ENCODE measurements around the gene BMP8A. TPM values are rescaled to one million over a fixed set of nuclear protein-coding genes. Genes with fewer than 3 reads are reported as not detected.
"Not testable (repeated sequence)": the region's sequence is repeated elsewhere in the genome, so short reads cannot be mapped to it uniquely, and the experiment has no call there.

The BMP8A gene
- total RNA-seq, 1 experiment from 2014 or later, result 0.05 TPM

DNA sequence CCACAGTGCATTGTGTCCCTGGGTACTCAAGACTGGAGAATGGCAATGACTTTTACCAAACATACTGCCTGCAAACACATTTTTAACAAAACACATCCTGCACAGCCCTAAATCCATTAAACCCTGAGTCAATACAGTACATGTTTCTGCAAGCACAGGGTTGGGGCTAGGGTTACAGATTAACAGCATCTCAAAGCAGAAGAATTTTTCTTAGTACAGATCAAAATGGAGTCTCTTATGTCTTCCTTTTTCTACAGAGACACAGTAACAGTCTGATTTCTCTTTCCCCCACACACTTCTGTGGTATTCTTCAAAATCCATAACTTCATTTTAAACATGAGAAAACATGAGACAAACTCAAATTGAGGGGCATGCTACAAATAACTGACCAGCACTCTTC, 13.9 kb downstream of the BMP8A start:
- no peak for DNase-seq (ENCODE audit: low spot score)

DNA sequence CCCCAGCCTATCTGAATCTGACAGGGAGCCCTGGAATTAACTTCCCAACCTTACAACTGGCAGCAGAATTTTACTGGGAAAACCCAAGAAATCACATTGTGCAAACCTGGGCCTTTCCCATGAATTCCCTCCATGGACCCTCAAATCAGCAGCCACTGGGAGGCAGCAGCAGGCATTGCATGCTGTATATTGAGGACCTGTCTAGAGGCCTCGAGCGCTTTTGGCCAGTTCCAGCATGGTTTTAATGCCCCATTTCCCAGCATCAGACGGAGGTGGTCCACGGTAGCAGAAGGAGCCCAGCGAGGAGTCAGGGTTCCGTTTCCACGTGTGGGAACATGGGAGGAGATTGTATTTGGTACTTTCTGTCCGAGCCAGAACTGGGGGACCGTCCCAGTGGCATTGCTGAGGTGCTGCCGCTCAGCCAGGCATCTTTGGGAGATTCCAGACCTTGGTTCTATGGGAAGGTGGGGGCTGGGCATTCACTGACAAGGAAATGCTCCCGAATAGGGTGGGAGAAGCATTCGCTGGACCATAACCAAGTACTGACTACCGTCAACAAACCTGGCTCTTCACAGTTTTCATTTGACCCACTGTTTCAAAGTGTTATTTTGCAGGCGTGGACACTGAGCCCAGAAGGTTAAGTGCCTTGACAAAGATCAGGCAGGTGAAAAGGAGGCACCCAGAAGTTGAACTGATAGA, 15.9 kb downstream of the BMP8A start:
- no peak for DNase-seq (ENCODE audit: low spot score)

DNA sequence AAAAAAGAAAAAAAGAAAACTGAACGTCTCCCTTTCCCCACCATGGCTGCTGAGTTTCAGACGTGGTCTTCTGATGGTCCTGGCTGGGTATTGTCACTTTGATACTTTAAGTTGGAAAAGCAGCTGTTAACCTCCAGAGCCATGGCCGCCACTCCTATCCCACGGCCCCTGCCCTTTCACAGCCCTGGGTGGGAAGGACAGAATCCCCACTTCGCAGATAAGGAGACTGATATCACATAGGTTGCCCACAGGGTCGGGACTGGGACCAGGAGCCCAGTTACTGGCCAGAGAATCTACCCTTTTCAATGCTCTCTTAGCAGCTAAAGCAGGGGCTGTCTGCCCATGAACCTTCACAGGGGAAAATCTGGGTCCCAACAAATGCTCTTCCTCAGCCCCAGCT, 16.8 kb downstream of the BMP8A start:
- DNase-seq (ENCODE audit: low spot score), result no peak

DNA sequence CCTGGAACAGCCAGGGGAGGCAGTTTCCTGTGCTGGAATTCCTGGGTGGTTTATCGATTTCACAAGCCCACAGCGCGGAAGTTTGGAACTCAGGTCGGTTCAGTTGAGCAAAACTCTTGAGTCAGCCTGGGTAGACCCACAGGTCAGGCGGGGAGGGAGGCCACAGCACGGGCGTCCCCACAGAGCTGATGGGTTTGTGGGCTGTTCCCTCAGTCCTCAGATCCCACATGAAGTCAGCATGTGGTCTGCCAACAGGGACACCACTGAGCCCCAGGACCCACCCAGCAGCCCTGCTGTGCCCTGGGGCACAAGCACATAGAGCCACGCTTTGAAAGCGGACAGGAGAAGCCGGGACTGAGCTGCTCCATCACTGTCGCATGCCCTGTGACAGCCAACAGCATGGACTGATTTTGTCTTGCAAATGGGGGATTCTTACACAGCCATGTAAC, 17.4 kb downstream of the BMP8A start:
- no peak for DNase-seq (ENCODE audit: low spot score)

DNA sequence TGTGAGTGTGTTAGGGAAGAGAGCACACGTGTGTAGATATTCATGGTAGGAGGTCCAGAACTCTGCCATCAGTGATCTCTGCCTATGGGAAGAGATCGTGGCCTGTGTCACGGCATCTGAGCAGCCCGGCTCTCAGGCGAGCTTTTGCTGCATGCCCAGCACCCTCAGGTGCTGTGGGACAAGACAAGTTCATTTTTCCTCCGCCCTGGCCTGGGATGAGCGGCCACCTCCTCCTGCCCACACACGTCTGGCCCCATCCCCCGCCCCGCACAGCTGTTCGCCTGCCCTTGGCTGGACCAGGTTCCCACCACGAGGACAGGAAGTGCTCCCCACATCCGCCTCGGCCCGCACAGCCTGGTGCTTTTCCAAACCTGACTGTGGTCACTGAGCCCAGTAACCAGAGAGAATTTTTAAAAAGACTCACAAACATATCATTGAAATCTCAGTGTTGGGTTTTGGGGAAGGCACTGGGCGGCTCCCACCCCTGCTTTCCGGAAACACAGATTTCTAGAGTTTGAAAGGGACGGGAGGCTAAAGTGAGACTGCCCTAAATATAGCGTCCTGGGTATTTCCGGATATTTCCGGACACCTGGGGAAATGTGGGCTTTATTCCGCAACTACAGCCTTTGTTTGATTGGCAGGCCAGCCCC, 18.0 kb downstream of the BMP8A start:
- no peak for DNase-seq (ENCODE audit: low spot score)

DNA sequence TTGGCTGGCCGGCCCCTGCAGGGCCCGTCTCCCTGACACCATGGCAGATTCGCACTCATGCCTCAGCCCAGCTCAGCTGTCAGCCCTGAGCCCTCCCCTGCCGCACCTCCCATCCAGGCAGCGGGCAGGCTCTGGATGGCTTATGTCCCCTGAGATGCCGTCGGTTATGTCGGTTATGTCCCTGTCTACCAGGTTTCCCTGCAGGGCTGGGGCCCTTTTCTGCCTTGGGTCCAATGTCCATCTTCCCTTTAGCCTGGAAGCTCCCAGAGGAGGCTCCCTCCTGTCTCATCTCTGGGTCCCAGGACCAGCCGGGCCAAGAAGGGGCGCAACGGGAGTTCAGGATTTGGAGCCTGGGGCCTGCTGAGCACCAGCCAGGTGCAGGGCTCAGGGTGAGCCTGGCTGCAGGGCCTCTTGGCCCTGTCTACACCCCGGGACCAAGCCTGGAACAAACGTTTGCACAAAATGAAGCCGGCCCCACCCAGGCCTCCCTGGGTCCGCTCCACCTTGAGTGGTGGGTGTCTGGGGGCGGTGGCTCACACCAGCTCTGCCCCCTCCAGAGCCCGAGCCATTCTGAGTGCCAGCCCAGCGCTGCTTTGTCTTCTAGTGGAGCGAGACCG, 19.2 kb downstream of the BMP8A start:
- not testable (repeated sequence) for DNase-seq (ENCODE audit: low spot score)

DNA sequence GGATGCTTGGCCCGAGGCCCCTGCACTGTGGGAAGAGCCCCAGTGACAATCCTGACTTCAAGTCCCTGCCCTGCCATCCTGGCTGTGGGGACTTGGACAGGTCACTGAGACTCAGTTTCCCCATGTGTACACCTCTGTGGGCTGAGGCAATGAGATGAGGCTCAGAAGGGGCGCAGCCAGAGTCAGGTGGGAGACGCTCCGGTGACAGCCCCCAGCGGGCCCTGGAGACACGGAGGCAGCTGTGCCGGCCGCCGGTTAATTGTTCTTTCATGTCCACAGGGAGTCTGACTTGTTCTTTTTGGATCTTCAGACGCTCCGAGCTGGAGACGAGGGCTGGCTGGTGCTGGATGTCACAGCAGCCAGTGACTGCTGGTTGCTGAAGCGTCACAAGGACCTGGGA, 20.0 kb downstream of the BMP8A start:
- not testable (repeated sequence) for DNase-seq (ENCODE audit: low spot score)

DNA sequence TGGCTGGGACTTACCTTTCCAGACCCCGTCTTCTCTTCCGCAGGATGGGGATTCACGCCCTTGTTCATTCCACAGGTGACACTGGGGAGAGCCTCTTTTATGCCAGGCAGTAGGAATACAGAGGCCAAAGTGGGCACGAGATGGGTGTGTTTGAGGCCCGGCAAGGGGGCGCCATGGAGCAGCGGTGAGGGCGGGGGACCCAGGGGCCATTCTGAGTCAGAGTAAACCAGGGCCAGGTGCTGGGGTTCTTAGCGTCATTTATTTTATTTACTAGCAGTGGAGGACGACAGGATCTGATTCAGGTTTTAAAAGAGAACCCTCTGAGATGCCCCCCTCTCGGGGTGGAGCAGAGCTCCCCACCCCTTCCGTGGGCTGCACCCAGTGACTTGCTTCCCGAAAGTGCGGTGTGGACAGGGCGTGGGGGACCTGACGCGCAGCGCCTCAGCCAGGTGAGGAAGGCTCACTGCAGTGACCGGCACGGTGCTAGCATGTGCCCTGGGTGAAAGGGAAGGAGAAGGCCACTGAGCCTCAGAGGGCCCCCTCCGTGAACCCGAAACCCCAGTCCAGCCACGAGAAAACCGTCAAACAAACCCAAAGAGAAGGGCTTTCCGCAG, 20.9 kb downstream of the BMP8A start:
- DNase-seq (ENCODE audit: low spot score), result not testable (repeated sequence)

DNA sequence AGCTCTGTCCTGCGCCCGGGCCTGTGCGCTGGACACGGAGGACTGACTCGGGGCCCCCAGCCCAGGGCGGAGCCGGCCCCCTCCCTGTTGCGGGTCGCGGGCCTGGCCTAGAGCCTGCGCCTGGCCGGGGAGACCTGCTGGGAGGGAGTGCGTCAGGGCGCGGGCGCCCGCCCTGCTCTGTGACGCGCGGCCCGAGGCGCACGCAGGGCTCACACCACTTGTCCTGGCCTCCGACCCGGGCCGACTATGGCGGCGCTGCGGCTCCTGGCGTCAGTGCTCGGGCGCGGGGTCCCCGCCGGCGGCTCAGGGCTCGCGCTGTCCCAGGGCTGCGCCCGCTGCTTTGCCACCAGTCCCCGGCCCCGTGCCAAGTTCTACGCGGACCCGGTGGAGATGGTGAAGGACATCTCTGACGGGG, 23.3 kb downstream of the BMP8A start:
- not testable (repeated sequence) for DNase-seq (ENCODE audit: low spot score)

DNA sequence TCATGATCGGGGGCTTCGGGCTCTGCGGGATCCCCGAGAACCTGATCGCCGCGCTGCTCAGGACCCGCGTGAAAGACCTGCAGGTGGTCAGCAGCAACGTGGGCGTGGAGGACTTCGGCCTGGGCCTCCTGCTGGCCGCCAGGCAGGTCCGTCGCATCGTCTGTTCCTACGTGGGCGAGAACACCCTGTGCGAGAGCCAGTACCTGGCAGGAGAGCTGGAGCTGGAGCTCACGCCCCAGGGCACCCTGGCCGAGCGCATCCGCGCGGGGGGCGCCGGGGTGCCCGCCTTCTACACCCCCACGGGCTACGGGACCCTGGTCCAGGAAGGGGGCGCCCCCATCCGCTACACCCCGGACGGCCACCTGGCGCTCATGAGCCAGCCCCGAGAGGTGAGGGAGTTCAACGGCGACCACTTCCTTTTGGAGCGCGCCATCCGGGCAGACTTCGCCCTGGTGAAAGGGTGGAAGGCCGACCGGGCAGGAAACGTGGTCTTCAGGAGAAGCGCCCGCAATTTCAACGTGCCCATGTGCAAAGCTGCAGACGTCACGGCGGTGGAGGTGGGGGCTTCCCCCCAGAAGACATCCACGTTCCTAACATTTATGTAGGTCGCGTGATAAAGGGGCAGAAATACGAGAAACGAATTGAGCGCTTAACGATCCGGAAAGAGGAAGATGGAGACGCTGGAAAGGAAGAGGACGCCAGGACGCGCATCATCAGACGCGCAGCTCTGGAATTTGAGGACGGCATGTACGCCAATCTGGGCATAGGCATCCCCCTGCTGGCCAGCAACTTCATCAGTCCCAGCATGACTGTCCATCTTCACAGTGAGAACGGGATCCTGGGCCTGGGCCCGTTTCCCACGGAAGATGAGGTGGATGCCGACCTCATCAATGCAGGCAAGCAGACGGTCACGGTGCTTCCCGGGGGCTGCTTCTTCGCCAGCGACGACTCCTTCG, 24.0 kb downstream of the BMP8A start:
- not testable (repeated sequence) for DNase-seq (ENCODE audit: low spot score)

DNA sequence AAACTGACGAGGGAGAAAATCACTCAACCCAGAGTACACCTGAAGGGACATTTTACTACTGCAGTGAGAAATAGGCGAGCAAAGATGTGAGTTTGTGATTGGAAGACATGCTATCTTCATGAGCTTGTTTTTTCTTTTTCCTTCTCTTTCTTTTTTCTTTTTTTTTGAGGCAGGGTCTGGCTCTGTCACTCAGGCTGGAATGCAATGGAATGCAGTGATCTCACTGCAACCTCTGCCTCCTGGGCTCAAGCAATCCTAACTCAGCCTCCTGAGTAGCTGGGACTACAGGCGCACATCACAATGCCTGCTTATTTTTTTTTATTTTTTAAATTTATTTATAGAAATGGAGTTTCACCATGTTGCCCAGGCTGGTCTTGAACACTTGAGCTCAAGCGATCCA, 25.4 kb downstream of the BMP8A start:
- not testable (repeated sequence) for DNase-seq (ENCODE audit: low spot score)

DNA sequence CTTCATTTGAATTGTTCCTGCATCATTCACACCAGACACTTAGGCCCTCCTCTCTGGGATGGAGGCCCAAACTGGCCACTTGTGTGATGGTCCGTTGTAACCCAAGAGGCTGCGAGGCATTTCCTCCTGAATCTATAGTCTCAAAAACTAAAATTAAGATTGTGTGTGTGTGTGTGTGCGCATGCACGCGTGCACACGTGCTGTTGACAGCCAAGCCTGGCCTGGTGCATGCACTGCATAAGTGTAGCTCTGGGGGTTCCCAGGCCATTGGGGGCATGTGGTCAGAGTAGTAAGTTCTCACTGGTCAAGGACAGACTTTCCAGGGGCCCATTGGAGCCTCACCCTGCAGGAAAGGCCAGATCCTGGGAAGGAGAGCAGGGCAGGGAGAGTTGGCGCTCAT, 26.5 kb downstream of the BMP8A start:
- not testable (repeated sequence) for DNase-seq (ENCODE audit: low spot score)

DNA sequence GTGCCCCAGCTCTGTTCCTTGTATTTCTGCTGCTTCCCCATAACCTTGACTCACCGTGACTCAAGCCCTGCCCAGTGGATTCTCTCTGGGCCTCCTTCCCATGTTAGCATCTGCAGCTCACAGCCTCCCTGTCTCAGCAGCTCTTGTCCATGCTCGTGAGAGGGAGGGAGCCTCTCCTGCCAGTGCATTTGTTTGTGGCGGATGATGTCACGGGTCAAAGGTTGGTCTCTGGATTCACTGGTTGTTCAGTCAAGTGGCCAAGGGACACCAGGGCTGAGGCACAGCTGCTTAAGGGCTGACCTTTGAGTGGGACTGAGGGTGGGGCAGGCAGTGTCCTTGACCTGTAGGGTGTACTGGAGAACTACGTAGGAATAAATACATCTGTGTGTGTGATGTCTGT, 27.9 kb downstream of the BMP8A start:
- DNase-seq (ENCODE audit: low spot score), result not testable (repeated sequence)

DNA sequence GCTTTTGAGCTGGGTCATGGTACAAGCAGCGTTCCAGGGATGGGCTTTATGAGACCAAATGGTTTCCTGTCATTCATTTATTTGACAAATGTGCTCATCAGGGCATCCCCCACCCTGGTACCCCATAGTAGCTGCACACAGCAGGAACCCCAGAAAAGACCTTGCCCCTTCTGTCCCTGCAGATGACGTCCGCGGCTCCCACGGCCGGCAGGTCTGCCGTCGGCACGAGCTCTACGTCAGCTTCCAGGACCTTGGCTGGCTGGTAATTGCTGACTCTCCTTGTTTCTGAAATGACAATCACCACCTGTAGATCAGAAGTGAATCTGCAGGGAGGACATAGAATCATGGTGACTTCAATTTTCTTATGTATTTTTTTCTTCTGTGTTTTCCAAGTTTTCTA, 30.8 kb downstream of the BMP8A start:
- DNase-seq (ENCODE audit: low spot score), result not testable (repeated sequence)

DNA sequence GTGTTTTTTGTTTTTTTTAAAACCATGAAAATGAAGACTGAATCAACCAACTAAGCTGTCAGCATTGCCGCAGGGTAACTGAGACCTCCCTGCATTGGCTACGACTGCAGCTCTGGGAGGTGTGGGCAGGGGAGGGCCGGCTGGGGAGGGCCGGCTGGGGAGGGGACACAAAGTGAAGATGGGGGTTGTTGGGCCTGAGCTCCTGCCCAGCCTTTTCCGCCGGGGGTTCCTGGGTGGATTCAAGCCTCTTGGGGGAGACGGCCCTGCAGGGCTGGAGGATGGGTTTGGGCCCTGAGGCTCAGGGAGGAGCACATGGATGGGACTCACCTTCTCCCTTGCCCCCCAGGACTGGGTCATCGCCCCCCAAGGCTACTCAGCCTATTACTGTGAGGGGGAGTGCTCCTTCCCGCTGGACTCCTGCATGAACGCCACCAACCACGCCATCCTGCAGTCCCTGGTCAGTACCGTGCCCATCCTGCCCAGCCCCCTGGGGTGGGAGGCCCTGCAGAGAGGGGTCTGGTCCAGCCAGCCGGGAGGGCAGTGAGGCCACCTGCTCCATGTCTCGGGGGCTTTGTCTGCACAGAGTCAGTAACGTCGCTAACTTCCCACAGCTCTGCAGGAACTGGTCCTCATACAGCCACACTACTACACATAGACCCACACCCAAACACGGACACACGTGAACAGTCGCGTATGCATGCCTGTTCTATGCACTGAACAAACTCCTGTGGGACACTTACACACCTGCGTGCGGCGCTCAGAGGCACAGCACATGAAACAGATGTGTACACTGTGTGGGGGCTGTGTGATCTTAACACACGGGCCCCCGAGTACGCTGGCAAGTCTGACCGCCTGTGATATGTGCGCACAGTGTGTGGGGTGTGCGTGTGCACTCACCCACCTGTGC, 31.5 kb downstream of the BMP8A start:
- no peak for DNase-seq (ENCODE audit: low spot score)

DNA sequence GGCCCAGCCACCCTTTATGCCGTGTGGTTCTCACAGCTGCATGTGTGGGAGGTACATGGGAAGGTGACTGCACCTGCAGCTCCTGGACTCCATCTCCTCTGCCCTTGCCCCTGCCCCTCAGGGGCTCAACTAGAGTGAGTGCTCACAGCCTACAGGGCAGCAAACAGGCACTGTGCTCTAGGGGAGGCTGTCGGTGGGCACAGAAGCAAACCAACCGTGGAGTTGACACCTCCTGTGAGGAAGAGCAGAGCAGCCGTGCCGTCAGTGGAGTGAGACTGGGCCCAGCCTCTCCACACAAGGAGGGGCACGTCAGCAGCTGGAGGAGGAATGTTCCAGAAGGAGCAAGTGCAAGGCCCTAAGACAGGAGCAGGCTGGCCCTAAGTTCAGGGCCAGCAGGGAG, 32.7 kb downstream of the BMP8A start:
- DNase-seq (ENCODE audit: low spot score), result no peak

DNA sequence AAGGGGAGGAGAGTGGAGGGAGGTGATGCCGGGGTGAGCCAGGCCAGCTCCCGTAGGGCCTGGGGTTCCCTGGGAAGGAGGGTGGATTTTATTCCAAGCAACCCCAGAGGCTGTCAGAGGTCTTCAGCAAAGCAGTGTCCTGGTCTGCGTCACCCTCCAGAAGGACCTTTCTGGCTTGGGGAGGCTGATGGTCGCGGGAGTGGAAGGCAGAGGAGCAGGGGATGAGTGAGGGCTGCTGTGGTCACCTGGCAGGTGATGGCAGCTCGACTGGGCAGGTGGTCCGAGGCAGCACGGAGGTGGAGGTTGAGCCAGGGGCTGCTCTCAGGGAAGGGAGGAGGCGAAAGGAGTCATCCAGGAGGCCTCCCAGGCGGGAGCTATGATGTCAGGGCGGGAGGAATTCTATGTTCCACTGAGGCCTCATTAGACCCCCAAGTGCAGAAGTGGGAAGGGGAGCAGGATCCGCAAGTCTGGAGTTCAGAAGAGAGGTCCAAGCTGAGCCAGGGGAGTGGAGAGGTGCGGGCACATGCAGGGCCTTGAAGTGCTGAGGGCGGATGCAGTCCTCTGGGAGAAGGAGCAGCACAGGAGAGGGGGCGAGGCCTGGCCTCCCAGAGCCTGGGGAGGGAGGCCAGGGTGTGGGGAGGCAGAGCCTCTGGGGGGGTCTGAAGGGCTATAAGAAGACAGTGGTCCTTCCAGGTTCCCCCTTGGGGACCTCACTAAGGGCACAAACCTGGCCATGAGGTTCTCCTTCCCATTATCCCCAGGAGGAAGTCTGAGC, 33.3 kb downstream of the BMP8A start:
- DNase-seq (ENCODE audit: low spot score), result no peak

DNA sequence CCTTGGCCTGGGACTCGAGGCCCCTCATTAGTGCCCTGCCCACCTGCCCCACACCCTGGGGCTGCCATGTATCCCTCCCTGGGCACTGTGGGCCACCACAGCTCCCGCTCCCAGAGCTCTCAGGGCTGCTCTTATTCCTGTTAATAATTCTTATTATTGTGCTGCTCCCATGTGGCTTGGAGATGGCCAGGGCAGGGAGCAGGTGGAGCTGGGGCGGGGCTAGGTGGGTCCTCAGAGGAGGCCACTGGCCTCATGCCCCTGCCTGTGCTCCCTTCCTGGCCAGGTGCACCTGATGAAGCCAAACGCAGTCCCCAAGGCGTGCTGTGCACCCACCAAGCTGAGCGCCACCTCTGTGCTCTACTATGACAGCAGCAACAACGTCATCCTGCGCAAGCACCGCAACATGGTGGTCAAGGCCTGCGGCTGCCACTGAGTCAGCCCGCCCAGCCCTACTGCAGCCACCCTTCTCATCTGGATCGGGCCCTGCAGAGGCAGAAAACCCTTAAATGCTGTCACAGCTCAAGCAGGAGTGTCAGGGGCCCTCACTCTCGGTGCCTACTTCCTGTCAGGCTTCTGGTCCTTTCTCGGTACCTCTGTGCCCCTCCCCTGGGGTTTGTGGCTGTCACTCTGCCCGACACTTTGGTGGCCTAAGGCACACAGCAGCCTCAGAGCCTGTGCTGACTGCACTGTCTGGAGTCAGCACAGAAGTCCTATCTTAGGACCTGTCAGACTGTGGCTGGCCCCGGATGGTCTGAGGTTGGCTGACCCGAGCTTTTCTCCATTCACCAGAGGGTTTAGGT, 34.1 kb downstream of the BMP8A start:
- DNase-seq (ENCODE audit: low spot score), result no peak
